Measurements from ENCODE around the gene NEURL1B. TPM values are rescaled to one million over a fixed set of nuclear protein-coding genes. Genes with fewer than 3 reads are reported as not detected.

NEURL1B gene
- total RNA-seq, 1 donor from 2014 or later: 11.7 TPM

DNA sequence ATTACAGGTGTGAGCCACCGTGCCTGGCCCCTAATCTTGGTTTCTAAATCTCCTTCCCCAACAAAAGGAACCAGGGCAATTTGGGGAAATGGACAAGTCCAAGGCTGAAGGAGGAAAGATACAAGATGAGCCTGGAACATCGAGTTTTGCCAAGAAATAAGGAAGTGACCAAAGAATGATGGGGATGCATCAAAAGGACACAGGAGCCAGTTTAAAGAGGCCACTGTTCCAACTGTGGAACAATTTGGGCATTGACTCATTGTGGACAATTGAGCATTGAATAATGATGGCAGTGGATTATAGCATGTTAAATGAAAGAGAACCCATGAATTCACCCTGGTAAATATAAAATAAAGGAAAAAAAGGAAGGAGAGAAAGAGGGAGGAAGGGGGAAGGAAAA, 82.4 kb downstream of the NEURL1B start:
- Mint-ChIP-seq H3K36me3 (no peaks in the 10 kb centered on the region), H3K27me3 (ENCODE audit: low read depth) (peaks cover 14% of the 10 kb centered on the region), H3K27ac (no peak overlapping the region), H3K9me3 (no peaks in the 10 kb centered on the region), H3K4me3 (no peak overlapping the region), H3K4me1 (no peaks in the 10 kb centered on the region)
- TF ChIP-seq, protein P1, sequence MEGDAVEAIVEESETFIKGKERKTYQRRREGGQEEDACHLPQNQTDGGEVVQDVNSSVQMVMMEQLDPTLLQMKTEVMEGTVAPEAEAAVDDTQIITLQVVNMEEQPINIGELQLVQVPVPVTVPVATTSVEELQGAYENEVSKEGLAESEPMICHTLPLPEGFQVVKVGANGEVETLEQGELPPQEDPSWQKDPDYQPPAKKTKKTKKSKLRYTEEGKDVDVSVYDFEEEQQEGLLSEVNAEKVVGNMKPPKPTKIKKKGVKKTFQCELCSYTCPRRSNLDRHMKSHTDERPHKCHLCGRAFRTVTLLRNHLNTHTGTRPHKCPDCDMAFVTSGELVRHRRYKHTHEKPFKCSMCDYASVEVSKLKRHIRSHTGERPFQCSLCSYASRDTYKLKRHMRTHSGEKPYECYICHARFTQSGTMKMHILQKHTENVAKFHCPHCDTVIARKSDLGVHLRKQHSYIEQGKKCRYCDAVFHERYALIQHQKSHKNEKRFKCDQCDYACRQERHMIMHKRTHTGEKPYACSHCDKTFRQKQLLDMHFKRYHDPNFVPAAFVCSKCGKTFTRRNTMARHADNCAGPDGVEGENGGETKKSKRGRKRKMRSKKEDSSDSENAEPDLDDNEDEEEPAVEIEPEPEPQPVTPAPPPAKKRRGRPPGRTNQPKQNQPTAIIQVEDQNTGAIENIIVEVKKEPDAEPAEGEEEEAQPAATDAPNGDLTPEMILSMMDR (IDR thresholded peaks at IDR 0.05; ENCODE audit: unreplicated experiment): no peak
- no peak for DNase-seq (ENCODE audit: low spot score in 2 of 2, unreplicated experiment in 2 of 2)

DNA sequence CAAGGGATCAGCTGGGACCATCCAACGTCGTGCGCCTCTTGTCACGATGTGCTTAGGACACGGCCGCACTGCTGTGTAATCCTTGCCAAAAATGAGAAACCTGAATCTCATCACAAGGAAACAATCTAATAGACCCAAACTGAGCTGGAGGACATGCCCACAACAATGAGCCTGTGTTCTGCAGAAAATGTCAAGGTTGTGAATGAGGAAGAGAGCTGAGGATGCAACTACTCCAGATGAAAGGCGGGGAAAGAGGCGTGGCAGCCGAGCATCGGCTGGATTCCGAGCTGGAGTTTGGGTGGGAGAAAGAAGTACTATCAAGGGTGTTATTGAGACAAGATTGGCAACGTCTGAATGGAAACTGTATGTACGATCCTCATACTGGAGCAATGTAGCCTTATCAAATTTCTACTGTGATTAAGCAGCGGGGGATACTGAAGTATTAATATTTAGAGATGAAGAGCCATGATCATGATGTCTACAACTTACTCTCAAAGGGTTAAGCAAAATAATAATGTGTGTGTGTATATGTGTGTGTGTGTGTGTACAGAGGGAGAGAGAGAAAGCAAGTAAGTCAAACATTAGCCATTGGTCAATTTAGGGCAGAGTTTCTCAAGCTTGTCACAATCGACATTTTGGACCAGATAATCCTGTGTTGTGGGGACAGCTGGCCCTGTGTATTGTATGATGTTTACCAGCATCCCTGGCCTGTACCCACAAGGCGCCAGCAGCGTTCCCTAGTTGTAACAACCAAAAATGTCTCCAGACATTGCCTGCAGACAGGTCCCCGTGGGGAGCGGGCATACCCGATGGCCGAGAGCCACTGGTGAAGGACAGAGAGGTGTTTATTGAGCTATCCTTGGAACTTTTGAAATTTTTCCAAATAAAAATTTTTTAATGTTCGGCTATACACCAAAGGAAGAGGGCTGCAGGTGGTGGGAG, 83.5 kb downstream of the NEURL1B start:
- Mint-ChIP-seq H3K36me3 (no peaks in the 10 kb centered on the region), H3K9me3 (no peaks in the 10 kb centered on the region), H3K27me3 (ENCODE audit: low read depth) (peaks cover 14% of the 10 kb centered on the region), H3K4me3 (no peak overlapping the region), H3K27ac (no peak overlapping the region), H3K4me1 (no peaks in the 10 kb centered on the region)
- no peak for DNase-seq (ENCODE audit: low spot score in 2 of 2, unreplicated experiment in 2 of 2)
- TF ChIP-seq, protein P1 (IDR thresholded peaks at IDR 0.05; ENCODE audit: unreplicated experiment): no peak

DNA sequence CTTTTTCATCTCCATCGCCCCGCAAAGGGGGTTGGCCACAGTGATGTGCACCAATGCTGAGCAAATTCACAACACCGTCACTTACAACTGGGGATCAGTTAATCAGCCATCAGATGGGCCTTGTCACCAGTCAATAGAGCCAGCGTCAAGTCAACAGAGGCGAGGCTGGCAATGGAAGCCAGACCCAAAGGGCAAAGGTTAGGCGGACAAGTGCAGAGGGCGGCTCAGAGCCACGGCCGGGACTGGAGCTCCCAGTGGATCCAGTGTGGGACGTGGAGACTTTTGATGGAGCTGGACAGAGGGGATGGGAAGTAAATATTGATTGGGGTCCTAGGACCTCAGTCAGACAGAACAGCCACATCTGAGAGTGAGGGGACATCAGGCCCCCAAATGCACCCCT, 84.2 kb downstream of the NEURL1B start:
- Mint-ChIP-seq H3K36me3 (no peaks in the 10 kb centered on the region), H3K4me1 (no peaks in the 10 kb centered on the region), H3K4me3 (no peak overlapping the region)

DNA sequence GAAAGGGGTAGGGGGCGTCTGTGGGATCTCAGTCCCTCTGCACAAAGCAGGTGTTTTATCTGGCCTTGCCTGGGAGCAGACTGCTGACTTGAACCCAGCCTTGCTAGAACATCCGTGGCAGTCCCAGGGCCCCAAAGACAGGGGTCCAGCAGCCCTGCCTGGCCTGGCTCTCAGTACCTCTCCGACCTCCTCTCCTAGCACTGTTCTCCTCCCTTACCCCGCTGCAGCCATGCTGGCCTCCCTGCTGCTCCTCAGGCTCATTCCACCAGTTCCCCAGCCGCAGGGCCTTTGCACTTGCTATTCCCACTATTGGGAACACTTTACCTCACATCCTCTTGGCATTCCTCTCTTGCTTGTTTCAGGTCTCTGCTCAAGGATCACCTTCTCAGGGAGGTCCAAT, 84.7 kb downstream of the NEURL1B start:
- Mint-ChIP-seq H3K27ac (no peak overlapping the region), H3K9me3 (no peaks in the 10 kb centered on the region), H3K4me1 (no peaks in the 10 kb centered on the region), H3K4me3 (no peak overlapping the region), H3K36me3 (no peaks in the 10 kb centered on the region), H3K27me3 (ENCODE audit: low read depth) (peaks cover 12% of the 10 kb centered on the region)
- no peak for DNase-seq (ENCODE audit: low spot score in 2 of 2, unreplicated experiment in 2 of 2)
- TF ChIP-seq, protein P1 (IDR thresholded peaks at IDR 0.05; ENCODE audit: unreplicated experiment): no peak

More for the DNA sequence above, 84.2 kb downstream of the NEURL1B start:
- DNase-seq (ENCODE audit: low spot score in 2 of 2, unreplicated experiment in 2 of 2): no peak
- no peak overlapping the region for H3K27ac Mint-ChIP-seq
- TF ChIP-seq, protein P1 (IDR thresholded peaks at IDR 0.05; ENCODE audit: unreplicated experiment): no peak
- H3K9me3 Mint-ChIP-seq: no peaks in the 10 kb centered on the region
- peaks cover 12% of the 10 kb centered on the region for H3K27me3 Mint-ChIP-seq (ENCODE audit: low read depth)

DNA sequence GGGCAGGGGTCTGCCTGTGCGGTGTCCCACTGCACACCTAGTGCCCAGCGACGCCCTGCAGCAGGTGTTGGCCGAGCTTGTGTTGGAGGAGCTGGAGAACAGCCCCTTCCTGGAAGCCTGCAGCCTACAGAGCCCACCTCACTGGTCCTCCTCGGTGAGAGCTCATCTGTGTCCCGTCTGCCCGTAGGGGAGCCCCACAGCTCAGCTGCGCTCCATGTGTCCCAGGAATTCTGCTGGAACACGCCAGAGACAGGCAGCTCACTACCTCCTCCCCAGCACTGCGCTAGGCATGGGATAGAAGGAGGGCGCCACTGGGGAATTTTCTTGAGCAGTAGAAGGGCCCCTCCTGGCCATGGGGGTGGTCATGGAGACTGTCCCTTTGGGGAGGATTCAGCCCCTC, 85.9 kb downstream of the NEURL1B start:
- Mint-ChIP-seq H3K4me1 (no peaks in the 10 kb centered on the region), H3K27ac (no peak overlapping the region), H3K36me3 (no peaks in the 10 kb centered on the region), H3K27me3 (ENCODE audit: low read depth) (peaks cover 12% of the 10 kb centered on the region), H3K9me3 (no peaks in the 10 kb centered on the region), H3K4me3 (no peak overlapping the region)
- DNase-seq (ENCODE audit: low spot score in 2 of 2, unreplicated experiment in 2 of 2): no peak
- TF ChIP-seq, protein P1 (IDR thresholded peaks at IDR 0.05; ENCODE audit: unreplicated experiment): no peak
